K562 (cell line): ENCODE measurements around the gene BNIPL. TPM values are rescaled to one million over a fixed set of nuclear protein-coding genes. Genes with fewer than 3 reads are reported as not detected.

Experiments used
- ELF2 ChIP-seq: fragments of 250-450 bp; sonication (Bioruptor Pico); IDR thresholded peaks from 2 replicates; pipeline ENCODE4 v1.5.0; 2021; ENCODE audit warnings: mild to moderate bottlenecking
- HLTF ChIP-seq: fragments of 450-650 bp; IDR thresholded peaks from 2 replicates; pipeline ENCODE4 v1.6.1; 2016
- KLF13 ChIP-seq: fragments of 450-650 bp; IDR thresholded peaks from 2 replicates; pipeline ENCODE4 v1.6.1; 2016; ENCODE audit warnings: missing genetic modification characterization, low read depth, mild to moderate bottlenecking, missing compliant biosample characterization, moderate library complexity, borderline replicate concordance
- MNT ChIP-seq, 2 experiments: fragments of 450-650 bp; conservative IDR thresholded peaks; 2 replicates each; pipeline ENCODE4 v1.6.1; 2017; ENCODE audit warnings: mild to moderate bottlenecking in 2 of 2, moderate library complexity in 2 of 2
- NFXL1 ChIP-seq: fragments of 450-650 bp; formaldehyde crosslinking; IDR thresholded peaks from 2 replicates; pipeline ENCODE4 v1.4.0; 2021; ENCODE audit warnings: mild to moderate bottlenecking
- SNRNP70 ChIP-seq: fragments of 200-400 bp; formaldehyde crosslinking; optimal IDR thresholded peaks from 2 replicates; pipeline ENCODE3; 2017; ENCODE audit warnings: low read depth, low read length
- TAF15 ChIP-seq: fragments of 200-400 bp; formaldehyde crosslinking; IDR thresholded peaks from 2 replicates; pipeline ENCODE4 v1.6.1; 2017; ENCODE audit warnings: mild to moderate bottlenecking, low read depth, low read length, moderate library complexity
- ZNF165 ChIP-seq: fragments of 250-450 bp; sonication (Bioruptor Pico); IDR thresholded peaks from 2 replicates; pipeline ENCODE4 v1.4.0; 2020; ENCODE audit warnings: borderline replicate concordance
- polyA plus RNA-seq, 8 experiments: library from polyadenylated mRNA; depleted of rRNA in 4 of 8; stranded (reverse) in 5 of 8; unstranded in 3 of 8; fragments of >200 nt; fragmentation: Nextera tagmentation in 2 of 8; fragmentation: Illumina TruSeq in 1 of 8; extraction: Ambion mirVana in 2 of 8; extraction: Trizol in 1 of 8; gene quantifications; 2 replicates each; pipeline versions ENCODE4 v1.2.1 to v1.2.3, GENCODE V29; 2011 to 2014; ENCODE audit warnings: inconsistent platforms in 1 of 8, missing spikeins in 1 of 8
- total RNA-seq, 7 experiments: library from RNA; depleted of rRNA in 6 of 7; stranded (reverse); fragments of >200 nt in 6 of 7; fragmentation: Illumina TruSeq in 2 of 7; extraction: Trizol in 2 of 7; gene quantifications; 2 replicates each; pipeline versions ENCODE4 v1.2.1 to v1.2.3, GENCODE V29; 2011 to 2021; ENCODE audit warnings: low replicate concordance in 1 of 7
- TF ChIP-seq, protein P1 (sequence below), 2 experiments: fragments of 450-650 bp in 1 of 2; sonication (generic) in 1 of 2; formaldehyde crosslinking in 1 of 2; IDR thresholded peaks; 2 replicates each; pipeline versions ENCODE4 v1.7.1 to v1.9.0; 2016 to 2022; ENCODE audit warnings: inconsistent platforms in 1 of 2, mild to moderate bottlenecking in 1 of 2, missing genetic modification reagents in 1 of 2
- TF ChIP-seq, protein P2 (sequence below): fragments of 250-450 bp; sonication (Bioruptor Pico); IDR thresholded peaks from 2 replicates; pipeline ENCODE4 v1.5.0; 2021
- TF ChIP-seq, protein P3 (sequence below): sonication (generic); formaldehyde crosslinking; IDR thresholded peaks from 2 replicates; pipeline ENCODE4 v1.8.0; 2022; ENCODE audit warnings: missing genetic modification reagents, mild to moderate bottlenecking, moderate library complexity, borderline replicate concordance
- TF ChIP-seq, protein P4 (sequence below): fragments of 200-800 bp; sonication (Bioruptor generic); IDR thresholded peaks from 2 replicates; pipeline ENCODE4 v1.6.1; 2017; ENCODE audit warnings: missing genetic modification characterization, missing compliant biosample characterization

Gene BNIPL
- total and polyA plus RNA-seq, 9 of the 15 experiments (the other 6 are each of a cell fraction or from before 2014, with no cell fraction given): 0.08 to 1.4 (median 0.68) TPM

- TF ChIP-seq ELF2 (CRISPR knock-in tag) (0 out of 2 replicates have a peak, but pooled peaks have one; percentile 41), NFXL1 (CRISPR knock-in tag) (no peak), TAF15 (no peak), HLTF (no peak), MNT (conservative IDR thresholded peaks at IDR 0.05) (peak in 1 of 2 experiments; percentile 48; a peak in 2 of 4 replicates), KLF13 (tag) (no peak), SNRNP70 (no peak), ZNF165 (CRISPR knock-in tag) (no peak)
- TF ChIP-seq, protein P1, sequence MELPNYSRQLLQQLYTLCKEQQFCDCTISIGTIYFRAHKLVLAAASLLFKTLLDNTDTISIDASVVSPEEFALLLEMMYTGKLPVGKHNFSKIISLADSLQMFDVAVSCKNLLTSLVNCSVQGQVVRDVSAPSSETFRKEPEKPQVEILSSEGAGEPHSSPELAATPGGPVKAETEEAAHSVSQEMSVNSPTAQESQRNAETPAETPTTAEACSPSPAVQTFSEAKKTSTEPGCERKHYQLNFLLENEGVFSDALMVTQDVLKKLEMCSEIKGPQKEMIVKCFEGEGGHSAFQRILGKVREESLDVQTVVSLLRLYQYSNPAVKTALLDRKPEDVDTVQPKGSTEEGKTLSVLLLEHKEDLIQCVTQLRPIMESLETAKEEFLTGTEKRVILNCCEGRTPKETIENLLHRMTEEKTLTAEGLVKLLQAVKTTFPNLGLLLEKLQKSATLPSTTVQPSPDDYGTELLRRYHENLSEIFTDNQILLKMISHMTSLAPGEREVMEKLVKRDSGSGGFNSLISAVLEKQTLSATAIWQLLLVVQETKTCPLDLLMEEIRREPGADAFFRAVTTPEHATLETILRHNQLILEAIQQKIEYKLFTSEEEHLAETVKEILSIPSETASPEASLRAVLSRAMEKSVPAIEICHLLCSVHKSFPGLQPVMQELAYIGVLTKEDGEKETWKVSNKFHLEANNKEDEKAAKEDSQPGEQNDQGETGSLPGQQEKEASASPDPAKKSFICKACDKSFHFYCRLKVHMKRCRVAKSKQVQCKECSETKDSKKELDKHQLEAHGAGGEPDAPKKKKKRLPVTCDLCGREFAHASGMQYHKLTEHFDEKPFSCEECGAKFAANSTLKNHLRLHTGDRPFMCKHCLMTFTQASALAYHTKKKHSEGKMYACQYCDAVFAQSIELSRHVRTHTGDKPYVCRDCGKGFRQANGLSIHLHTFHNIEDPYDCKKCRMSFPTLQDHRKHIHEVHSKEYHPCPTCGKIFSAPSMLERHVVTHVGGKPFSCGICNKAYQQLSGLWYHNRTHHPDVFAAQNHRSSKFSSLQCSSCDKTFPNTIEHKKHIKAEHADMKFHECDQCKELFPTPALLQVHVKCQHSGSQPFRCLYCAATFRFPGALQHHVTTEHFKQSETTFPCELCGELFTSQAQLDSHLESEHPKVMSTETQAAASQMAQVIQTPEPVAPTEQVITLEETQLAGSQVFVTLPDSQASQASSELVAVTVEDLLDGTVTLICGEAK (IDR thresholded peaks at IDR 0.05): no peak
- TF ChIP-seq, protein P1 (CRISPR knock-in tag; IDR thresholded peaks at IDR 0.05): no peak
- TF ChIP-seq, protein P2, sequence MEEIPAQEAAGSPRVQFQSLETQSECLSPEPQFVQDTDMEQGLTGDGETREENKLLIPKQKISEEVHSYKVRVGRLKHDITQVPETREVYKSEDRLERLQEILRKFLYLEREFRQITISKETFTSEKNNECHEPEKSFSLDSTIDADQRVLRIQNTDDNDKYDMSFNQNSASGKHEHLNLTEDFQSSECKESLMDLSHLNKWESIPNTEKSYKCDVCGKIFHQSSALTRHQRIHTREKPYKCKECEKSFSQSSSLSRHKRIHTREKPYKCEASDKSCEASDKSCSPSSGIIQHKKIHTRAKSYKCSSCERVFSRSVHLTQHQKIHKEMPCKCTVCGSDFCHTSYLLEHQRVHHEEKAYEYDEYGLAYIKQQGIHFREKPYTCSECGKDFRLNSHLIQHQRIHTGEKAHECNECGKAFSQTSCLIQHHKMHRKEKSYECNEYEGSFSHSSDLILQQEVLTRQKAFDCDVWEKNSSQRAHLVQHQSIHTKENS (CRISPR knock-in tag): no peak
- TF ChIP-seq, protein P3, sequence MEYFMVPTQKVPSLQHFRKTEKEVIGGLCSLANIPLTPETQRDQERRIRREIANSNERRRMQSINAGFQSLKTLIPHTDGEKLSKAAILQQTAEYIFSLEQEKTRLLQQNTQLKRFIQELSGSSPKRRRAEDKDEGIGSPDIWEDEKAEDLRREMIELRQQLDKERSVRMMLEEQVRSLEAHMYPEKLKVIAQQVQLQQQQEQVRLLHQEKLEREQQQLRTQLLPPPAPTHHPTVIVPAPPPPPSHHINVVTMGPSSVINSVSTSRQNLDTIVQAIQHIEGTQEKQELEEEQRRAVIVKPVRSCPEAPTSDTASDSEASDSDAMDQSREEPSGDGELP (CRISPR knock-in tag): 0 out of 2 replicates have a peak, but pooled peaks have one; percentile 1
- TF ChIP-seq, protein P4, sequence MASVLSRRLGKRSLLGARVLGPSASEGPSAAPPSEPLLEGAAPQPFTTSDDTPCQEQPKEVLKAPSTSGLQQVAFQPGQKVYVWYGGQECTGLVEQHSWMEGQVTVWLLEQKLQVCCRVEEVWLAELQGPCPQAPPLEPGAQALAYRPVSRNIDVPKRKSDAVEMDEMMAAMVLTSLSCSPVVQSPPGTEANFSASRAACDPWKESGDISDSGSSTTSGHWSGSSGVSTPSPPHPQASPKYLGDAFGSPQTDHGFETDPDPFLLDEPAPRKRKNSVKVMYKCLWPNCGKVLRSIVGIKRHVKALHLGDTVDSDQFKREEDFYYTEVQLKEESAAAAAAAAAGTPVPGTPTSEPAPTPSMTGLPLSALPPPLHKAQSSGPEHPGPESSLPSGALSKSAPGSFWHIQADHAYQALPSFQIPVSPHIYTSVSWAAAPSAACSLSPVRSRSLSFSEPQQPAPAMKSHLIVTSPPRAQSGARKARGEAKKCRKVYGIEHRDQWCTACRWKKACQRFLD: peak; percentile 56; the same call in 1 of the 2 replicates
Observed at GRCh38 chr1:151062741-151063371, 26.5 kb downstream of the BNIPL start (continued).
